ENCODE data around the gene SALL3.
"Not testable (repeated sequence)": the region's sequence is repeated elsewhere in the genome, so short reads cannot be mapped to it uniquely, and the experiment has no call there.

SALL3 gene

GRCh38 chr18:78957140-78957539 lies 22.5 kb upstream of the SALL3 start:
- Histone ChIP-seq H3K36me3 (ENCODE audit: insufficient read depth, low read length) (no peaks in the 10 kb centered on the region), H3K4me1 (ENCODE audit: insufficient read depth, low read length) (no peaks in the 10 kb centered on the region), H3K27ac (ENCODE audit: low read length) (no peak overlapping the region), H3K4me3 (ENCODE audit: low read depth in 1 of 2, low read length in 2 of 2) (no peak overlapping the region), H2AFZ (ENCODE audit: low read depth, low read length) (no peak overlapping the region), H3K9me3 (ENCODE audit: insufficient read depth, low read length, severe bottlenecking) (no peaks in the 10 kb centered on the region), H3K79me2 (ENCODE audit: insufficient read depth, low read length) (no peaks in the 10 kb centered on the region), H3K27me3 (ENCODE audit: insufficient read depth, low read length, poor library complexity) (no peaks in the 10 kb centered on the region), H4K20me1 (ENCODE audit: insufficient read depth, low read length) (no peaks in the 10 kb centered on the region), H3K9ac (ENCODE audit: low read depth, low read length) (no peak overlapping the region), H3K4me2 (ENCODE audit: insufficient read depth, low read length) (no peak overlapping the region)
- DNase-seq (no peak), ATAC-seq (ENCODE audit: insufficient read depth, low read depth) (no peak)
- TF ChIP-seq CTCF (IDR thresholded peaks at IDR 0.05; ENCODE audit: borderline replicate concordance, extremely low read depth, low read length, poor library complexity, severe bottlenecking) (no peak), EZH2 (IDR thresholded peaks at IDR 0.05; ENCODE audit: borderline replicate concordance, low read depth, low read length, severe bottlenecking) (no peak)

- Histone ChIP-seq H3K4me1 (ENCODE audit: insufficient read depth, low read length) (no peaks in the 10 kb centered on the region), H3K79me2 (ENCODE audit: insufficient read depth, low read length) (no peaks in the 10 kb centered on the region), H3K27me3 (ENCODE audit: insufficient read depth, low read length, poor library complexity) (no peaks in the 10 kb centered on the region), H3K36me3 (ENCODE audit: insufficient read depth, low read length) (no peaks in the 10 kb centered on the region), H3K9me3 (ENCODE audit: insufficient read depth, low read length, severe bottlenecking) (peaks cover 2% of the 10 kb centered on the region), H2AFZ (ENCODE audit: low read depth, low read length) (no peak overlapping the region), H4K20me1 (ENCODE audit: insufficient read depth, low read length) (no peaks in the 10 kb centered on the region), H3K27ac (ENCODE audit: low read length) (no peak overlapping the region), H3K4me3 (ENCODE audit: low read depth in 1 of 2, low read length in 2 of 2) (no peak overlapping the region), H3K9ac (ENCODE audit: low read depth, low read length) (no peak overlapping the region), H3K4me2 (ENCODE audit: insufficient read depth, low read length) (no peak overlapping the region)
- no peak for DNase-seq
- TF ChIP-seq EZH2 (IDR thresholded peaks at IDR 0.05; ENCODE audit: borderline replicate concordance, low read depth, low read length, severe bottlenecking) = no peak
- TF ChIP-seq CTCF (IDR thresholded peaks at IDR 0.05; ENCODE audit: borderline replicate concordance, extremely low read depth, low read length, poor library complexity, severe bottlenecking) = no peak
- ATAC-seq (ENCODE audit: insufficient read depth, low read depth) = no peak
Measured at GRCh38 chr18:78960709-78961108, 18.9 kb upstream of the SALL3 start.

GRCh38 chr18:78962098-78962497 lies 17.5 kb upstream of the SALL3 start:
- Histone ChIP-seq H3K27ac (ENCODE audit: low read length) (no peak overlapping the region), H3K9ac (ENCODE audit: low read depth, low read length) (no peak overlapping the region), H3K4me2 (ENCODE audit: insufficient read depth, low read length) (no peak overlapping the region), H4K20me1 (ENCODE audit: insufficient read depth, low read length) (no peaks in the 10 kb centered on the region), H3K79me2 (ENCODE audit: insufficient read depth, low read length) (no peaks in the 10 kb centered on the region), H2AFZ (ENCODE audit: low read depth, low read length) (no peak overlapping the region), H3K36me3 (ENCODE audit: insufficient read depth, low read length) (no peaks in the 10 kb centered on the region), H3K4me3 (ENCODE audit: low read depth in 1 of 2, low read length in 2 of 2) (no peak overlapping the region), H3K27me3 (ENCODE audit: insufficient read depth, low read length, poor library complexity) (no peaks in the 10 kb centered on the region), H3K4me1 (ENCODE audit: insufficient read depth, low read length) (no peaks in the 10 kb centered on the region), H3K9me3 (ENCODE audit: insufficient read depth, low read length, severe bottlenecking) (peaks cover 2% of the 10 kb centered on the region)
- DNase-seq (no peak), ATAC-seq (ENCODE audit: insufficient read depth, low read depth) (no peak)
- TF ChIP-seq EZH2 (IDR thresholded peaks at IDR 0.05; ENCODE audit: borderline replicate concordance, low read depth, low read length, severe bottlenecking) = no peak
- TF ChIP-seq CTCF (IDR thresholded peaks at IDR 0.05; ENCODE audit: borderline replicate concordance, extremely low read depth, low read length, poor library complexity, severe bottlenecking) = no peak

GRCh38 chr18:78964727-78965126 lies 14.9 kb upstream of the SALL3 start:
- H2AFZ ChIP-seq (ENCODE audit: low read depth, low read length); H3K4me1 ChIP-seq (ENCODE audit: insufficient read depth, low read length); H3K4me3 ChIP-seq (ENCODE audit: low read depth in 1 of 2, low read length in 2 of 2); H3K27ac ChIP-seq (ENCODE audit: low read length); H3K4me2 ChIP-seq (ENCODE audit: insufficient read depth, low read length); H3K27me3 ChIP-seq (ENCODE audit: insufficient read depth, low read length, poor library complexity); ATAC-seq (ENCODE audit: insufficient read depth, low read depth); H3K9me3 ChIP-seq (ENCODE audit: insufficient read depth, low read length, severe bottlenecking); H3K9ac ChIP-seq (ENCODE audit: low read depth, low read length); DNase-seq; H4K20me1 ChIP-seq (ENCODE audit: insufficient read depth, low read length); H3K36me3 ChIP-seq (ENCODE audit: insufficient read depth, low read length); H3K79me2 ChIP-seq (ENCODE audit: insufficient read depth, low read length): not testable (repeated sequence)
